GM19099 (cell line): ENCODE data around the gene ARHGEF4.

Experiments used
- POLR2A ChIP-seq: IDR thresholded peaks from 3 replicates; pipeline ENCODE4 v1.6.1; 2011; ENCODE audit warnings: low read depth; ENCODE audit not compliant: insufficient read length; ENCODE audit errors: extremely low read depth

The ARHGEF4 gene

GRCh38 chr2:130836501-130837174 is at the start of gene ARHGEF4:
TSS of gene ARHGEF4 (plus strand) at chr2:130836914. CDS start at chr2:130836954, 40 bp downstream.
- TF ChIP-seq POLR2A: no peak

GRCh38 chr2:130787841-130788240 is 48.9 kb upstream of the ARHGEF4 start:
- no peak for TF ChIP-seq POLR2A

- TF ChIP-seq POLR2A: no peak
Measured at GRCh38 chr2:130790312-130790711, 46.4 kb upstream of the ARHGEF4 start.

- no peak for TF ChIP-seq POLR2A
Measured at GRCh38 chr2:130790804-130791616, 45.7 kb upstream of the ARHGEF4 start.

- no peak for TF ChIP-seq POLR2A
Measured at GRCh38 chr2:130791617-130791939, 45.1 kb upstream of the ARHGEF4 start.

GRCh38 chr2:130795431-130795830 is 41.3 kb upstream of the ARHGEF4 start:
- TF ChIP-seq POLR2A: no peak

GRCh38 chr2:130796290-130796689 is 40.4 kb upstream of the ARHGEF4 start:
- TF ChIP-seq POLR2A: no peak

GRCh38 chr2:130797493-130798435 is 39.0 kb upstream of the ARHGEF4 start:
- TF ChIP-seq POLR2A: peak; percentile 21

- no peak for TF ChIP-seq POLR2A
Measured at GRCh38 chr2:130798472-130799218, 38.1 kb upstream of the ARHGEF4 start.

- no peak for TF ChIP-seq POLR2A
Measured at GRCh38 chr2:130799295-130799694, 37.4 kb upstream of the ARHGEF4 start.

GRCh38 chr2:130805613-130806012 is 31.1 kb upstream of the ARHGEF4 start:
- no peak for TF ChIP-seq POLR2A

- TF ChIP-seq POLR2A: no peak
Measured at GRCh38 chr2:130806370-130806769, 30.3 kb upstream of the ARHGEF4 start.

GRCh38 chr2:130807659-130808385 is 28.9 kb upstream of the ARHGEF4 start:
- no peak for TF ChIP-seq POLR2A
